Effector CD8-positive, alpha-beta T cell (primary cell): ENCODE measurements around the gene XIRP2.
"Not testable (repeated sequence)": the region's sequence is repeated elsewhere in the genome, so short reads cannot be mapped to it uniquely, and the experiment has no call there.

ENCODE experiments used
- DNase-seq: peaks from one replicate; lab custom pipeline; 2025; lab: John Stamatoyannopoulos, UW

XIRP2 gene

DNA sequence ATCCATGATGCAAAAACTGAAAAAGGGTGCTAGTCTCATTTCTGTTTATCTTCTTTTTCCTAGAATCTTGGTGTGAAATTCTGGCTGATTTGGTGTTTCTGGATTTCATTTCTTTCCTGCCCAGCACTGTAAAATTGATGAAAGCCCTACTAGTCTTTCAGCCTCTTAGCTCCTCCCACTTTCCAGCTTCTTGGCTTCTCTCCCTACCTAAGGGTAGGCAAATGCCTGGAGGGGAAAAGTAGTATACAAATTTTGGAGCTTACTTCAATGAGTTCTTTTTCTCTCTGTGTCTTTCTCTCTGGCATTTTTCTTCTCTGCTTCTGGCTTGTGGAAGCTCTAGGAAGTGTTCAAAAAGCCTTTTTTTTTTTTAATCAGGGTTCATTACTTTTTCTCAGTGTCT lies 160.5 kb downstream of the XIRP2 start:
- no peak for DNase-seq

DNA sequence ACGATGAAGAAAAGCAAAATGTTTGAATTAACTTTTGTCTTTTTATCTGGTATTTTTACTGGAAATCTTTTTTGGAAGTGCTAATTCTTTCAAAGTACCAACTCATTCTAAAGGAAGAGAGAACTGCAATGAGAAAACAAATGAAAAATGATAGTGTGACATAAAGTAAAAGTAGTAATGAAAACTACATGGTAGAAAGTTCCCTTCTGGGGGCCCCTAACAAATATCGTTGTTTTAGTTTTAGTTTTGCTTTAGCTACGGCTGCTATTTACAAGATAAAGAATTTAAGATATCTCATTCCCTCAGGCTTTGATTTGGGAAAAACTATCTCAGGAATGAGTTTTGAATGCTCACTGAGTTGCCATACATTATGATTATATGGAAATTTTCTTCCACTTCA lies 161.4 kb downstream of the XIRP2 start:
- DNase-seq, result no peak

DNA sequence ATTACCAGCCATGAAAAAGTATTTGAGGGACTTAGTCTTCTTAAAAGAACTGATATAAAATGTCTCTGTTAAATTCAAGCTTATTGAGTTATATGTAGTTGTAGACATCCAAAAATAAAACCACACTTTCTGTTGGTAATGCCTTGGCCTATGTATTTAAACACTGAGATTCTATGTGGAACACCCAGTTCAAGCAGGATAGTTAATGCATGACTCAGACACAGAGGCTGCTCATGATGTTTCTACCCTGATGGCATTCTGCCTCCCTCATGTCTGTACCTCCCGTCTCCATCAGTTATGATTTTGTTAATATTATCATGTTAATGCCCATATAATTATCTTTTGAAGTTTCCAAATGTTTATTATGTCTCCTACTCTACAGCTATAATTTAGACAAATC lies 164.5 kb downstream of the XIRP2 start:
- no peak for DNase-seq

GRCh38 chr2:167054881-167055280 lies 166.6 kb downstream of the XIRP2 start:
- no peak for DNase-seq

DNA sequence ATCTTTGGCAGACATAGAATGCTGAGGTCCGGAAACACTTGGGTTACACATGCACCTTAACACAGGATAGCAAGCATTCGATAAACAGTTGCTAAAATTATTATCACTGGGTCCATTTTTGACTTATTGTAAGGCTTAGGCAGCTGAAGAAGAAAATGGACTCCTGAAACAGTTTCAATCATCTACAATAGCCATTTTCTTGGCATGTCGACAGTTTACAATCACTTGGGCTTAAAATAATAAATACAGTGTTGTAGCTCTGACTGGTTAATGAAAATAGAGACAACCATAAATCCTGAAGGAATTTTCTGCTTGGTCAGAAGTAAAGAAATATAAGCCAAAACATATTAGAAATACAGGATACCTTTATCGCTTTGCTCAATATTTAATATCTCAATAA lies 169.2 kb downstream of the XIRP2 start:
- DNase-seq, result no peak

- DNase-seq, result no peak
These were observed 170.9 kb downstream of the XIRP2 start for GRCh38 chr2:167059173-167059572.

- no peak for DNase-seq
These were observed 181.6 kb downstream of the XIRP2 start for GRCh38 chr2:167069855-167070254.

GRCh38 chr2:167075708-167076107 lies 187.4 kb downstream of the XIRP2 start:
- not testable (repeated sequence) for DNase-seq

DNA sequence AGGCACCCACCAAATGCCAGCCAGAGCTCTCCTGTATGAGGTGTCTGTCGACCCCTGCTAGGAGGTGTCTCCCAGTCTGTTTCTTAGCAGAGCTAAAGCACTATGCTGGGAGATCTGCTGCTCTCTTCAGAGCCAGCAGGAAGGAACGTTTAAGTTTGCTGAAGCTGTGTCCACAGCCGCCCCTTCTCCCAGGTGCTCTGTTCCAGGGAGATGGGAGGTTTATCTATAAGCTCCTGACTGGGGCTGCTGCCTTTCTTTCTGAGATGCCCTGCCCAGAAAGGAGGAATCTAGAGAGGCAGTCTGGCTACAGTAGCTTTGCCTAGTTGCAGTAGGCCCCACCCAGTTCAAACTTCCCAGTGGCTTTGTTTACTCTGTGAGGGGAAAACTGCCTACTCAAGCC lies 210.7 kb downstream of the XIRP2 start:
- DNase-seq, result not testable (repeated sequence)

- DNase-seq, result no peak
These were observed 212.2 kb downstream of the XIRP2 start for GRCh38 chr2:167100506-167100905.

DNA sequence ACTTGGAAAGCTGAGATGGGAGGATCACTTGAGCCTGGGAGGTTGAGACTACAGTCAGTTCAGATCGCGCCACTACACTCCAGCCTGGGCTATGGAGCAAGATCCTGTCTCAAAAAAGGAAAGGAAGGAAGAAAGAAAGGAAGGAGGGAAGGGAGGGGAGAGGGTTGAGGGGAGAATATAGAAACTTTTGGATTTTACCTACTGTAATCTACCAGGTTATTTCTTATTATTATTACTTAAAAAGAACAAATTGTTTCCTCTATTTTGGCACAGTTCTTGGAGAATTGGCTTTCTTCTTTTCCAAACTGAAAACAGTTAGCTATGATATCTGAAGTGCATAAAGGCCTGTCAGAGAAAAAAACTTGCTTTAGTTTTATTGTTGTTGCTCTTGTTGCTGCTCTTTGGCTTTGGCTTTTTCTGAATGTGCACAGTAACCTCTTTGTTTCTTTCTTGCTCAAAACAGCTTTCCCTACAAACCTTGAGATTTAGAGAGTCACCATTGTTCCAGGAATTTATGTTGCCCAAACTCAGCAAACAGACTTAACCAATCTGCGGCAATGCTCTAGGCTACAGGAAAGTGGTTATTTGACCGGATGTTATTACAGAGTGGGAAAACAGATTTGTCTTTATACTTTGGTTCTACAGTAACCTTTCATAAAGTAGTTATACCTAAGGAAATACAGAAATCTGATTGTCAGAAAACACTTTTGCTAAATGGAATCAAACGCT lies 214.9 kb downstream of the XIRP2 start:
- no peak for DNase-seq

GRCh38 chr2:167103757-167104133 lies 215.5 kb downstream of the XIRP2 start:
- DNase-seq, result no peak

- DNase-seq, result no peak
These were observed 216.4 kb downstream of the XIRP2 start for GRCh38 chr2:167104691-167105090.

DNA sequence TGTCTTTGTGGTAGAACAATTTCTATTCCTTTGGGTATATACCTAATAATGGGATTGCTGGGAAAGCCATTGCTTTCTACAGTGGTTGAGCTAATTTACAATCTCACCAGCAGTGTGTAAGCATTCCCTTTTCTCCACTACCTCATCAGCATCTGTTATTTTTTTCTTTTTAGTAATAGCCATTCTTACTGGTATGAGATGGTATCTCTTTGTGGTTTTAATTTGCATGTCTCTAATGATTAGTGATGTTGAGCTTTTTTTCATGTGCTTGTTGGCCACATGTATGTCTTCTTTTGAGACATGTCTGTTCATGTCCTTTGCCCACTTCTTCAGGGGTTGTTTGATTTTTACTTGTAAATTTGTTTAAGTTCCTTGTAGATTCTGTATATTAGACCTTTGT lies 221.4 kb downstream of the XIRP2 start:
- DNase-seq, result not testable (repeated sequence)

DNA sequence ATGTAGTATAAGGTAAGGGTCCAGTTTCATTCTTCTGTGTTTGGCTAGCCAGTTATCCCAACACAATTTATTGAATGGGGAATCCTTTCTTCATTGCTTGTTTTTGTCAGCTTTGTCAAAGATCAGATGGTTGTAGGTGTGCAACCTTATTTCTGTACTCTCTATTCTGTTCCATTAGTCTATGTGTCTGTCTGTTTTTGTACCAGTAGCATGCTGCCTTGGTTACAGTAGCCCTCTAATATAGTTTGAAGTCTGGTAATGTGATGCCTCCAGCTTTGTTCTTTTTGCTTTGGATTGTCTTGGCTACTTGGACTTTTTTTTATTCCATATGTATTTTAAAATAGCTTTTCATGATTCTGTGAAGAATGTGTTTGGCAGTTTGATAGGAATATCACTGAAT lies 222.1 kb downstream of the XIRP2 start:
- DNase-seq, result no peak

GRCh38 chr2:167114018-167114417 lies 225.7 kb downstream of the XIRP2 start:
- no peak for DNase-seq

- DNase-seq, result no peak
These were observed 227.3 kb downstream of the XIRP2 start for GRCh38 chr2:167115541-167115940.

DNA sequence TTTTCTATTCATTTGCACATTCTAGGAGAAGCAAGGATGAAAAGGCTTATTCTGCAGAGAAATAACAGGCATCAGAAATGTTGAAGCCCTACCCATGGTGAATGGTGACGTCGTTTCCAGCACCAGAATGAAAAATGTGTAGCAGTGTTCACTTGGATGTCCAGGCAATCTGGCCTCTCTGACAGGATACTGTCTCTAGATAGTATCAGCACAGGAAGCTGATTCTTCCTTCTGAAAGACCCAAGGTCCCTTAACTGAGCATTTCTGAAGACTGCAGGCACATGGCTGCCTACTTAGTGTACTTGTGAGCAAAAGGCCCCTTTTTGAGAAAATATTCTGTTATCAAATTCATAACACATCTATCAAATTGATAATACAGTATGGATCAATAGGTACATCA lies 234.1 kb downstream of the XIRP2 start:
- no peak for DNase-seq

- DNase-seq, result no peak
These were observed 237.9 kb downstream of the XIRP2 start for GRCh38 chr2:167126165-167126564.

GRCh38 chr2:167127135-167127534 lies 238.9 kb downstream of the XIRP2 start:
- DNase-seq, result no peak

DNA sequence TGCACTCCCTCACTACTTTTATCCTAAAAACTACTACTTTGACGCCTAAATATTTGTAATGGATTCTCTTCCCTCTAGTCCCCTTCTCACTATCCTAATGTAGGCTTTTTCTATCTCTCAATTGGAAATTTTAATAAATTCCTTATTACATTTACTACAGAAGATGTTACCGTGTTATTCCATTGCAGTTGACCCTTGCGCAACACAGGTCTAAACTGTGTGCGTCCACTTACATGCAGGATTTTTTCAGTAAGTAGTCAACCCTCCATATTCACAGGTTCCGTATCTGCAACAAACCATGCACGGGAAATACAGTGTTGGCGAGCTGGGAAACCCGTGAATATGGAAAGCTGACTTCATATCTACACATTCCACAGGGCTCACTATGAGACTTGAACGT lies 239.8 kb downstream of the XIRP2 start:
- DNase-seq, result no peak

- DNase-seq, result no peak
These were observed 243.8 kb downstream of the XIRP2 start for GRCh38 chr2:167132066-167132465.

DNA sequence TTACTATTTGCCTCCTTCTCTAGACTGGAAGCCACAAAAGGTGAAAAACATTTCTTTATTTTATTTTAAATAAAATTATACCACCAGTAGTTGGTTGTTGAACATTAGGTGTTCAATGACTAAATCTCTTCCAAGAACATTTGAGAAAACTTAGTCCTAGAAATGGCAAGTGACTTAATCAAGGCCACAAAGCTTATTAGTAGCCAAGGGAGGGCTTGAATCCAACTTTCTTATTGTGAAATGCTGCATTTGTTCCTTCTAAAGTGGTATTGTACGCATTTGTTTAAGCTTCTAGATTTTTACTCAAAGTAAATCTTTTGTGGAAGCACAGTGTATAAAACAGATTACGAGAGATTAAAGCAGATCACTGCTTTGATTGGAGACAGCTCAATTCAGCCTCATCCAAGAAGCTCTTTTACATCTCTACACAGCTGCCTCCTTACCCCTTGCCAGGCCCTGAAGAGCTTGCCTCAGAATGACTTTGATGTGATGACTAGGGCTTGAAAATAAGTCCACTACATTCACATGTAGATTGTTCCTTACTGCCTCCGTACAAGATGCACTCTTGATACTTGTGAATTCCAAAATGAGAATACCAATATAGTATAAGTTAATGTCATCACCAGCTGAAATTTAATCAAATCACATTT lies 244.8 kb downstream of the XIRP2 start:
- no peak for DNase-seq

GRCh38 chr2:167133614-167134013 lies 245.3 kb downstream of the XIRP2 start:
- no peak for DNase-seq
